HEK293T (cell line): ENCODE data around the gene CLCNKB.
"Not testable (repeated sequence)": the region's sequence is repeated elsewhere in the genome, so short reads cannot be mapped to it uniquely, and the experiment has no call there.

Experiments used
- CTCF ChIA-PET: fragments of 350-600 bp; formaldehyde crosslinking; extraction: SDS; loops from one replicate; lab custom pipeline; 2021; ENCODE audit warnings: antibody characterized with exemption, inconsistent platforms; lab: Yijun Ruan, JAX
- POLR2A ChIA-PET: fragments of 350-600 bp; formaldehyde crosslinking; extraction: SDS; loops from one replicate; lab custom pipeline; 2020; ENCODE audit warnings: antibody characterized with exemption, inconsistent platforms; lab: Yijun Ruan, JAX
- DNase-seq: peaks from one replicate; pipeline ENCODE4 v3.0.0; 2012; ENCODE audit warnings: mixed read lengths; ENCODE audit errors: extremely low spot score
- ARNT ChIP-seq: fragments of 450-650 bp; IDR thresholded peaks from 2 replicates; pipeline ENCODE4 v1.6.1; 2017; ENCODE audit warnings: mild to moderate bottlenecking
- BHLHE40 ChIP-seq: fragments of 450-650 bp; IDR thresholded peaks from 2 replicates; pipeline ENCODE4 v1.6.1; 2016; ENCODE audit warnings: mild to moderate bottlenecking, moderate library complexity, borderline replicate concordance
- CTBP1 ChIP-seq: fragments of 450-650 bp; IDR thresholded peaks from 2 replicates; pipeline ENCODE4 v1.6.1; 2016; ENCODE audit warnings: borderline replicate concordance
- ELF4 ChIP-seq: fragments of 450-650 bp; IDR thresholded peaks from 2 replicates; pipeline ENCODE4 v1.6.1; 2017; ENCODE audit warnings: antibody characterized with exemption
- FOXA1 ChIP-seq: fragments of 450-650 bp; IDR thresholded peaks from 2 replicates; pipeline ENCODE4 v1.6.1; 2016; ENCODE audit warnings: mild to moderate bottlenecking
- FOXK2 ChIP-seq: fragments of 450-650 bp; IDR thresholded peaks from 2 replicates; pipeline ENCODE4 v1.6.1; 2016; ENCODE audit warnings: mild to moderate bottlenecking
- FOXM1 ChIP-seq: fragments of 450-650 bp; IDR thresholded peaks from 2 replicates; pipeline ENCODE4 v1.6.1; 2017; ENCODE audit warnings: mild to moderate bottlenecking, borderline replicate concordance
- HDGF ChIP-seq: fragments of 450-650 bp; IDR thresholded peaks from 2 replicates; pipeline ENCODE4 v1.6.1; 2017; ENCODE audit warnings: antibody characterized with exemption, borderline replicate concordance
- L3MBTL2 ChIP-seq: fragments of 450-650 bp; conservative IDR thresholded peaks from 2 replicates; pipeline ENCODE4 v1.6.1; 2016; ENCODE audit warnings: mild to moderate bottlenecking
- LEF1 ChIP-seq: fragments of 450-650 bp; IDR thresholded peaks from 2 replicates; pipeline ENCODE4 v1.6.1; 2017; ENCODE audit warnings: mild to moderate bottlenecking, borderline replicate concordance
- NFRKB ChIP-seq: fragments of 450-650 bp; IDR thresholded peaks from 2 replicates; pipeline ENCODE4 v1.6.1; 2016; ENCODE audit warnings: mild to moderate bottlenecking, moderate library complexity
- PKNOX1 ChIP-seq: fragments of 450-650 bp; IDR thresholded peaks from 2 replicates; pipeline ENCODE4 v1.6.1; 2016
- SP1 ChIP-seq: fragments of 450-650 bp; IDR thresholded peaks from 2 replicates; pipeline ENCODE4 v1.6.1; 2017
- SUZ12 ChIP-seq: fragments of 450-650 bp; IDR thresholded peaks from 2 replicates; pipeline ENCODE4 v1.6.1; 2016; ENCODE audit warnings: mild to moderate bottlenecking
- TARDBP ChIP-seq: fragments of 450-650 bp; IDR thresholded peaks from 2 replicates; pipeline ENCODE4 v1.6.1; 2016
- ZNF384 ChIP-seq: fragments of 450-650 bp; IDR thresholded peaks from 2 replicates; pipeline ENCODE4 v1.6.1; 2016

CLCNKB gene

GRCh38 chr1:16043521-16043920, at the start of gene CLCNKB:
TSS of gene CLCNKB (plus strand) at chr1:16043782. CDS start at chr1:16044493, 711 bp downstream.
- ChIA-PET POLR2A (no interaction called here), CTCF (no interaction called here)
- no peak for TF ChIP-seq L3MBTL2
- TF ChIP-seq PKNOX1 = no peak
- no peak for TF ChIP-seq FOXM1
- no peak for TF ChIP-seq TARDBP
- TF ChIP-seq NFRKB = no peak
- TF ChIP-seq FOXA1 = no peak
- no peak for TF ChIP-seq ELF4
- TF ChIP-seq LEF1 = no peak
- TF ChIP-seq HDGF = no peak
- TF ChIP-seq FOXK2 = no peak
- no peak for TF ChIP-seq ZNF384
- no peak for TF ChIP-seq ARNT
- no peak for TF ChIP-seq CTBP1
- no peak for TF ChIP-seq BHLHE40
- no peak for TF ChIP-seq SUZ12
- no peak for DNase-seq

DNA sequence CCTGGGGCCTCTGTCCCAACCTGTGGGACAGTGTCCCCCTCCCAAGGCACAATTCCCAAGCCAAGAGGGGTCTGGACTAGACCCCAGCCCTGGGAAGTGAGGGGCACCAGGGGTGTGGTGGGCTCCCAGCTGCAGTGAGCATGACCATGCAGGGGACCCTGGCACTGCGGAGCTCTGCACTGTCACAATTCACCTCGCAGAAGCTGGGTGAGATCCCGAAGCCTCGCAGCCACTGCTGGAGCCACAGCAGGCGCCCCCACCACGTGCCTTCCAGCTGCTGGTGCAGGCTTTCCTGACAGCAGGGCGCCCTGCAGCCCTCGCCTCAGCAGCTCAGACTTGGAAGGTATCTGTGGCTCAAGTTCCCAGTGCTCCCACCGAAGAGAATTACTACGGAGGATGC, 49.5 kb upstream of the CLCNKB start:
- no peak for DNase-seq
- POLR2A ChIA-PET = no interaction called here
- CTCF ChIA-PET = interaction anchor here (1.0 kb wide), 1 partner anchor 13 kb away, joined by 3 read pairs; no protein-coding TSS in a partner anchor
- TF ChIP-seq FOXK2 (no peak), NFRKB (no peak), TARDBP (no peak), BHLHE40 (no peak), FOXA1 (no peak), SP1 (no peak), ZNF384 (no peak), L3MBTL2 (no peak), FOXM1 (no peak), HDGF (no peak), ELF4 (no peak), CTBP1 (no peak), SUZ12 (no peak), LEF1 (no peak)

DNA sequence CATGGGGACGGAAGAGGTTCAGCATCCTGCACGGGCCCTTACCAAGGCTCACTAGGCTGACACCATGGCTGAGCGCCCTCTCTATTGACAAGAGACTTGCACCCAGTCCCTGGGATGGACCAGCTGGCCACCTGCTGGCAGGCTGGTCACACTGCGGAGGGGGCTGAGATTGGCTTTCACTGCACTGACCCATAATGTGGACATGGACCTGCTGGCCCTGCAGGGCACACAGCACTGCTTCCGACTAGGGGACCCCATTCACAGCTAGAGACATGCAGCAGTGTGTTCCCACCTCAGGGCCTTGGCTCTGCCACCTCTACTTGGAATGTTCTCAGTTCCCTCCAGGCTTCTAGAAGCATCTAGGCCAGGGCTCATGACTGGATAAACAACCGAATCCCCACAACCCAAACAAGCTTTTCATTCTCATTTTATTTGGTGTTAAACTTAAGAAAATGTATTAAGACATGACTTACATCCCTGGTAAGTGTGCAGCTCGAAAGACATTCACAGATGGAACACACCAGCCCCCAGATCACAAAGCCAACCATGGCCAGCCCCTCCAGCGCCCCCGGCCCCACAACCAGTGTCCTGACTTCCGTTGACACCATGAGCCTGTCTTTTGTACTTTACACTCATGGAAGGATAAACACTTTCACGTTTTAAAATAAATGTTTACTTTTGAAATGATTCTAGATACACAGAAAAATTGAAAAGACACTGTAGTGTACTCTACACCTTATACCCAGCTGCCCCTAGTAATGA, 48.8 kb upstream of the CLCNKB start:
- POLR2A ChIA-PET = interaction anchor here (0.7 to 1.2 kb wide), 2 partner anchors 19 kb away, joined by 3 to 5 read pairs; partner anchors contain the start of gene ZBTB17
- DNase-seq = peak; percentile 42
- no peak for TF ChIP-seq NFRKB
- TF ChIP-seq ELF4 = no peak
- no peak for TF ChIP-seq LEF1
- no peak for TF ChIP-seq L3MBTL2
- TF ChIP-seq CTBP1 = no peak
- no peak for TF ChIP-seq BHLHE40
- no peak for TF ChIP-seq SUZ12
- no peak for TF ChIP-seq FOXA1
- CTCF ChIA-PET = interaction anchor here (1.0 kb wide), 1 partner anchor 12 kb away, joined by 3 read pairs; no protein-coding TSS in a partner anchor

GRCh38 chr1:15997076-15997585, 46.5 kb upstream of the CLCNKB start:
- ChIA-PET POLR2A (interaction anchor here (1.0 kb wide), 1 partner anchor 21 kb away, joined by 4 read pairs; the partner anchor contains the start of gene ZBTB17), CTCF (interaction anchor here (0.5 kb wide), 1 partner anchor 198 kb away, joined by 3 read pairs; no protein-coding TSS in a partner anchor)
- TF ChIP-seq NFRKB = no peak
- no peak for TF ChIP-seq ELF4
- TF ChIP-seq FOXM1 = no peak
- TF ChIP-seq ARNT = no peak
- TF ChIP-seq FOXA1 = no peak
- TF ChIP-seq BHLHE40 = no peak
- TF ChIP-seq SP1 = no peak
- no peak for TF ChIP-seq SUZ12
- TF ChIP-seq ZNF384 = no peak
- TF ChIP-seq CTBP1 = no peak
- no peak for TF ChIP-seq LEF1
- TF ChIP-seq PKNOX1 = no peak
- TF ChIP-seq TARDBP = no peak
- TF ChIP-seq L3MBTL2 = no peak
- TF ChIP-seq HDGF = no peak
- no peak for TF ChIP-seq FOXK2
- DNase-seq = no peak

- no peak for DNase-seq
- no peak for TF ChIP-seq CTBP1
- TF ChIP-seq ELF4 = no peak
- no peak for TF ChIP-seq FOXA1
- CTCF ChIA-PET = interaction anchor here (0.5 to 0.6 kb wide), 2 partner anchors 199 to 214 kb away, joined by 3 read pairs; no protein-coding TSS in a partner anchor
- POLR2A ChIA-PET = interaction anchor here (1.0 kb wide), 1 partner anchor 22 kb away, joined by 4 read pairs; the partner anchor contains the start of gene ZBTB17
Measured at GRCh38 chr1:15997637-15998280, 45.8 kb upstream of the CLCNKB start.

DNA sequence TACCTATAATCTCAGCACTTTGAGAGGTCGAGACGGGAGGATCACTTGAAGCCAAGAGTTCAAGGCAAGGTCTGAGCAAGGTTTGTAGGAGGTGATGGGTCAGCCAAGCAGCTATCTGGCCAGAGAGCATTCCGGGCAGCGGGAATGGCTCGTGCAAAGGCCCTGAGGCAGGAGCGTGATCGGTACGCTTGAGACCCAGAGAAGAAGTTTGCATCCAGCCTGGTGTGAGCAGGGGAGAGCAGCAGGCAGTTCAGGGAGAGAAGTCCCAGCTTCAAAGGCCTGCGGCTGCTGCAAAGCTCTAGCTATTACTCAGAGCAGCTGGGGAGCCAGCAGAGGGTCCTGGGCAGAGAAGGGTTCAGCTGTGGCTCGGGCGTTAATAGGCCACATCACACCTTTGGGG, 44.7 kb upstream of the CLCNKB start:
- POLR2A ChIA-PET = no interaction called here
- no peak for DNase-seq
- CTCF ChIA-PET = no interaction called here
- TF ChIP-seq ELF4 = no peak
- TF ChIP-seq LEF1 = no peak
- no peak for TF ChIP-seq FOXM1

GRCh38 chr1:16001274-16001673, 42.3 kb upstream of the CLCNKB start:
- CTCF ChIA-PET, POLR2A ChIA-PET: not testable (repeated sequence)

More at GRCh38 chr1:16001274-16001673, 42.3 kb upstream of the CLCNKB start:
- DNase-seq = not testable (repeated sequence)
